LHCN-M2 (cell line): ENCODE data around the gene HDAC4. TPM values are rescaled to one million over a fixed set of nuclear protein-coding genes. Genes with fewer than 3 reads are reported as not detected.

Experiments
- DNase-seq: peaks from one replicate; pipeline ENCODE4 v3.0.0-alpha.2; 2012; ENCODE audit warnings: low read depth
- total RNA-seq: library from RNA; depleted of rRNA; stranded (reverse); fragments of >200 nt; gene quantifications from 2 replicates; pipeline ENCODE4 v1.2.3, GENCODE V29; 2014

HDAC4 gene
- total RNA-seq, 1 experiment from 2014 or later = 26.8 TPM

DNA sequence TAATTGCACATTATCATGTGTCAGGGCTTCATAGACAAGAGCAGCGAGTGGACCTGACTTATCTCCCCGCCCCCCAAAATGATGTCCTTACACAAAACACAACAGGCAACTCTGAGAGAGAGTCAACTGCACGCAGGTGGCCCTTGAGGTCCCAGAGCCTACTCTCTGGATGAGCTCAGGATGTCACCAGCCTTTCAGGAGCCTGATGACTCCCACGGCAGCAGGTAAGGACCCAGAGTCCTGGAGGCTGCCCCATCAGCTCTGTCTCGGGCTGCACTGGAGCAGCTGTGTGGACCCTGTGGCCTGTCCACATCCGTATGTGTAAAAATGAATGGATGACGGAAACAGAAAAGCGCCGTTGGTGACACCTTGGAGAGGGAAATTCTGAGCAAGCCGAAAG lies 130.9 kb downstream of the HDAC4 start:
- no peak for DNase-seq

DNA sequence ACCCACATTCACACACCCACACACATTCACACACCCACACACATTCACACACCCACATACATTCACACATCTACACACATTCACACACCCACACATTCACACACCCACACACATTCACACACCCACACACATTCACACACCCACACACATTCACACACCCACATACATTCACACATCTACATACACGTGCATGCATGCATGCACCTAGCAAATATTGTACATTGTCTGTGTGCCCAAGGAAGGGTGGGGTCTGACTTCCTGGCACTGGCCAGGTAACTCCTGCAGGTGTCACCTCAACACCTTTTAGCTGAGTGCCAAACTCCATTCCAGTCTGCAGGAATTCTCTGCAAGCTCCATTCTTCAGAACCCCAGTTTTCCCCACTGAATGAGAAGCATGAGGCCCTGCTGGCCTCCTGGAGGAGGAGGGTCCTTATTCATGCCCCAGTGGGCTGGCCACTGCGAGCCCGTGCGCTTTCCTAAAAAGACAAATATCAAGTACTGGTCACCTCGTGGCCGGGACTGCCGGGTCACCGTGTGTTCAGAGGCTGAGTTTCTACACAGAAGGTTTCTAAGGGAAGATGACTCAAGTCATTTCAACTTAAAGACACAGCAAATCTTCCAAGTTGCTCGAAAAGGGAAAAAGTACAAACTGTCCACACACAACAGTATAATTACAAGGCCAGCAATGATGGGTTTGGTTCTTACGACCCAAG lies 131.5 kb downstream of the HDAC4 start:
- no peak for DNase-seq

DNA sequence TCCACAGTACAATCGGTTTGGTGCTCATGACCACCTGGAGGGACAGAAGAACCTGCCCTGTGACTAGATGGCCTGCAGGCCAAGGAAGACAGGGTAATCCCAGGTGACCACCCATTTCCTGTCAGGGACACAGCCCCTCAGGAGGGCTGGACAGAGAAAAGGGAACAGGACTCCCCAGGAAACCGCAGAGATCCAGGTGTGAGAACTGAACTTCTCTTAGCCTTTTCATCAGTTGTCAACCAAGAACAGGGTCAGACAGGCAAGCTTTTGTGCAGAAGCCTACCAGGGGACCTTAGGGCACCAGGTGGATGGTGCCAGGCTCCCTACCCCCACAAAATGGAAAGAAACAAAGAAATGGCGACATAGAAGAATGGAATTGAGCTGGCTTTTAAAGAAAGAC lies 132.3 kb downstream of the HDAC4 start:
- no peak for DNase-seq

DNA sequence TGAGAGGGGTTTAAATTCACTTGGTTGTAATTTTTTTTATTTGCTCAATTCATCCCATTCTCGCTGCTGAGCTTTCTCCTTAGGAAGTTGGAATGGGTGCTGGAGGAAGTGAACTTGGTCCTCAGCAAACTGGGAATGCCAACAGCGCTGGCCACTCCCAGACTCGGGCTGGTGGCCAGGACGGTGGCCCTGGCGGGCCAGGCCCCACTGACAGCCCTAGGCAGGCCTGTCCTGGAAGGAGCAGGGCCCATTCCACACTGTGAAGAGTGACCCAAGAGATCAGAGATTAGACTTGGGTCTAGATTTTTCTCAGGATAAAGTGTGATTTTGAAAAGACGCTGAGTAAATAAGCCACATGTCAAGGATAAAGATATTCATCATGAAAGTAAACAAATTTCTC lies 132.7 kb downstream of the HDAC4 start:
- no peak for DNase-seq

DNA sequence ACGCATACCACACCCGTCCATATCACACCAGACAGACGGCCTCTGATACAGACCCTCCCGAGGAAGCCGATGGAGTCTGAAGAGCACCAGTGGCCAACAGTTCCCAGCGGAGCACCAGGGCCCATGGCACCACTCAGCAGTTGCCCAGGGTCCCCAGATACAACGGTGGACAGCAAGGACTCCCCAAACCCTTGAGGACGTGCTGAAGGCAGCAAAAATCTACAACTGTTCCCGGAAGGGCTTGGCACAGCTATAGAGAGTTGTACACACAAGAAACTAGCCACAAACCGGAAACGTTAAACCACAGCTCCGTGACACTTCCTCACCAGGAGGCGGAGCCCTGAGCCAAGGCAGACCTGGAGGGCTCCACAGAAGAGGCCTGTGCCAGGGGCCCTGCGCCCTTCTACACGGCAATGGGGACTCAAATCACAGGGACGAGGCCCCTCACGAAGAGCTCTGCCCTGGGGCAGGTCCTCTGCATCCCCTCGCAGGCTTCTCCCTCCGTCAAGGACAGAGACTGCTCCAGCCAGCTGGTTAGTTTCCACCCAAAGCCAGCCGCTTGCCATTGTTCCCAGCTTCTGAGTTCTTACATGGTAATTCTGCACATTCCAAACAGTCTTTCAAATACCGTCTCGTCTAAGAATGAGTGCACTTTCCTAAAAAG lies 133.4 kb downstream of the HDAC4 start:
- DNase-seq = peak; percentile 87

DNA sequence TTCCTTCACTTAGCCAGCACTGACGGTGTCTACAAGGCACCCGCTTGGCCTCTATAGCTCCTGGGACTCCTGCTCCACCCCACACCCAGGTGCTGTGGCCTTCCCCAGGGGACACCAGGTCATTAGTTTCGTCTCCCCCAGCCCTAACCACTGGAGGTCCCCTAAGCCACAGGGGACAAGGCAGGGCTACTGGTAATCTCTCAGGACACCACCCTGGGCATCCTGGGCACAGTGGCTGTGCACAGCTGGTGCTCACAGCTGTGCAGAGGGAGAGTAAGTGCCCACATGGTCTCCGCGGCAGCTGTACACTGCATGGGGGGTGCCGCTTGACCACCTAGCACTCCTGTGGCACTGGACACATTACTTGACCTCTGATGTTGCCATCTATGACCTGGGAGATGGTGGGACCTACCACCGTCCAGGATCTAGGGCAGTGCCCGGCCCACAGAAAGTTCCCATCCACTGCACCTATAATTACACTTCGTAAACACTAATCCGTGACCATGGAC lies 134.0 kb downstream of the HDAC4 start:
- DNase-seq = peak; percentile 14

DNA sequence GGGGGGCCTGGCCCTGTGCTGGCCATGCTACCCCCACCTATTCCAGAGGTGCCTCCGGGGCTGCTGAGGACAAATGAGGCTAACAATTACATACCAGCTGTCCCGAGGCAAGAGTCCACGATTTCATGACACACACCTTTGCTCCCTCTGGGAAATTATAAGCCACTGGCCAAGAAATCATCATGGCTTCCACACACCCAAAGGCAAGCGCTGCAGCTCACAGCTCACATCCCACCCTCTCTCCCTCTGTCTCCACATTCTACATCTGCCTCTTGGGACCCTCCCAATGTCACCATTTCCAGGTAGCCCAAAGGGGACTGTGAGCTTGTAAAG lies 134.4 kb downstream of the HDAC4 start:
- DNase-seq = no peak

DNA sequence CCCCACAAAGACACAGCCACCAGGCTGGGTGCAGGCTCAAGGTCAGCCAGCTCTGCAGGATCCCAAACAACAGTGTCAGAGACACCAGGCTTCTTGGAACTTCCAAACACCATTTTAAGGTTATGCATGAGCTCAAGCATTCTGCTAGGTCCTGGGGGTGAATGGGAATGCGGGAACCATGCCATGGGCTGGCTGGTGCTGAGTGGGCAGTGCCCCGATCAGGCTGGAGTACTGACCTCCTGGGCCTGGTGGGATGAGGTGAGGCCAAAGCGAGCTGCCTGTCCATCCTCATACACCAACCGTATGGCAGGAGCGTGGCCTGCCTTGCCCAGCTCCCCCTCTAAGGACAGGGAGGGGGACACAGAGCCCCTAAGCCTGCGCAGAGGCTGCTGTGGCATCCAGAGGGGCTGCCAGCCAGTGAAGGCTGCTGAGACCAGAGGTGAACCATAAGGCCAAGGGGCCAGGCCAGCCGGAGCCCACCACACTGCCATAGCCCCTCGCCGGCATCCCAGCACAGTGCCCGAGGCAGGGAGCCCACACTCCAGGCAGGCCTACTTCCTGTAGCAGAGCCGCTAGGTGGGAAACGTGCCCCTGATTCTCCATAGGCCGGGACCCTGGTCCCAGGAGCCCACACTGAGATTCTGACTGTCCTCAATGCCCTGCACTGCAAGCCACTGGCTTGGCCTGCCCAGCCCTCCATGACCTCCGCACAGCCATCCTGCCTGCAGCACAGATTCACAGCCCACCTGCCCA lies 135.0 kb downstream of the HDAC4 start:
- no peak for DNase-seq

DNA sequence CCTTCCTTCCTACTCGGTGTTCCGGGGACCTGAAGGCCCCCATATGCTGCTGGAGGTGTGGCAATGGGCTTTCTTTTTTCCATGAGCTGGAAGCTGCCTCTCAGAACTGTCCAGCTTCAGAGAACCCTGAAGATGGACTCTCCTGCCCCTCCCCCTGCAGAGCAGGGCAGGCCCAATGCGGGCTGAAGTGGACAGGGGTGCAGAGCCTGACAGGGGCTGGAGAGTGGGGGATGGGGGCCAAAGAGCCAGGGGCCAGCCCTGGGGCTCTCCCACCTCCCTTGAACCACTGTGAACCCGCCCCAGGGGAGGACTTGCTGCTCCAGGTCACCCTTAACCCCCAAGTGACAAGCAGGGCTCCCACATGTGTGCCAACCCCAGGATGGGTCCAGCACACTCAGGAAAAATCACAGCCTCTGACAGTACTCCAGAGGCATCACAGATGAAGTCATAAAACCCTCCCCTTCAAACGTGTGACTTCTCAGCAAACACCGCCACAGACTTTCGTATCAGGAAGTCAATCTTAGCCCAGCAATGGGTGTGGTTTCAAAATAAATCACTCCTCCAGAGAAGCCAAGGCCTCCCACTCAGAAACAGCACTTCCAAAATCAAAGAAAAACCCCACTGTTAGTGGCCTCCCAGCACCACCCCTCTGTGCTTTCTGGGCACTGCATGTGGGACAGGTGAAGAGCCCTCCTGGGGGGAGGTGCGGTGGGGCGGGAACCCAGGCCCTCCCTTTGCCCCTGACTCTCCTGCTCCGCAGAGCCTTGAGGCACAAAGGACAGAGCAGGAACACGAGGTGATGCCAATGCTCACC lies 135.8 kb downstream of the HDAC4 start:
- peak; percentile 33 for DNase-seq

DNA sequence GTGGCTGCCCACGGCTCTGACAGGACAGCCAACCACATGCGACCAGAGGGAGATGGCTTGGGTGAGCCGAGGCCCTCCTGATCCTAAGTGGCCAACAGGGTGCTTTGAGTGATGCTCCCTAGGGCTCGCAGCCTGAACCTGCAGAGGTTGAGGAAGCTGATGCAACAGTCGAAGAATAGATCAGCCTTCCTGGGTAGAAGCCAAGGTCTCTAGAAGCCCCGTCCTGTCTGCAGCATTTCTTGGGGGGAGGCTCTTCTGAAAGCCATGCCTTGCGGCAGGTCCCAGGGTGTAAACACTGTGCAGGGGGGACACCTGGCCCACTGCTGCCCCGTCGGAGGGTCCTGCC lies 136.4 kb downstream of the HDAC4 start:
- DNase-seq = no peak

DNA sequence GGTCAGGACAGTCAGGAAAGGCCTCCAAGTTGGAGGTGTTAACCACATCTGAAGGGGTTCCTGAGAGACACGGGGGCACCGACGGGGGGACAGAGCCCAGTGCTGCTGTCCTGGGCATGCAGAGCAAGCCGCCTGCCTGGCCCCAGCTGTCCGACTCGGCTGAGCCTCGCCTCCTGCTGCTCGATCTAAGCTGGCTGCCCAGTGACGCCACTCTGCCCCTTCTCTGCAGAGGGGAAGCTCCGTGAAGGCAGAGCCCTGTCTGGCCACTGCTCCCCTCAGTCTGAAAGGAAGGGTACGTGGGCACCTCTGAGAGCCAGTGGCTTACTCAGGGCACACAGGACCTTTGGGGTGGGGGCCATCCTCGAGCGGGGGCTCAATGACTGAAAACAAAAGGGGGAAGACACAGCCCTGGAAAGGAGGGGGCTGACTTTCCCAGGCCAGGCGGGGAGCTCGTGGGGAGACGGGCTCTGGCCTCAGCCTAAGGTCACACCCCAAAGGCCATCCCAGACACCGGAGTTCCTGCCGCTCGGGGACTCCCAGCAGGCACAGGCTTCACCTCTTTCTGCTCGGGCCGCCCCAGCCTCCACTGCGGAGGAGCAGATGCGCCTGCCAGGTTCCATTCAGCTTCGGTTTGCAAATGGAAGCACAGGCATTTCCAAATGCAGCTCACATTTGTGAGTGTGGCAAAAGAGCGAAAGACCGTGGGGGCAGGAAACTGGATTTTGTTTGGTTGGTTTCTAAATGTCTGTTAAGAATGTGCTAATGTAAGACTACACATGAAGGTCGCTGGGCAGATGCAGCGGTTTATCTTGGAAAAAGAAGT lies 136.9 kb downstream of the HDAC4 start:
- DNase-seq = no peak

DNA sequence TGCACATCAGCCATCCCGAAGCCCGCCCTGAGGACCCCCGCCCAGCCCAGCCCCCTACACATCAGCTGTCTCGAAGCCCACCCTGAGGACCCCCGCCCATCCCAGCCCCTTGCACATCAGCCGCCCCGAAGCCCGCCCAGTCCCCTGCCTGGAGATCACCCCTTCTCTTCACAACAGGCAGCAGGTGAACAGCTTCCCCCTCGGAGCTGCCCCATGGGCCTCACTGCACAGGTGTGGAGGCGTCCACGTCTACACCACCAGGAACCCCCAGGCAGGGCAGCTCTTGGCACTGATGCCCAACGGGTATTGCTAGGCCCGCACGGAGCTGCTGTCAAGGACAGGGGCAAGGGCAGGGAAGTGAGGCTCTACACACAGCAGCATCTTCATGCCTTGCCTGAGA lies 137.6 kb downstream of the HDAC4 start:
- no peak for DNase-seq

DNA sequence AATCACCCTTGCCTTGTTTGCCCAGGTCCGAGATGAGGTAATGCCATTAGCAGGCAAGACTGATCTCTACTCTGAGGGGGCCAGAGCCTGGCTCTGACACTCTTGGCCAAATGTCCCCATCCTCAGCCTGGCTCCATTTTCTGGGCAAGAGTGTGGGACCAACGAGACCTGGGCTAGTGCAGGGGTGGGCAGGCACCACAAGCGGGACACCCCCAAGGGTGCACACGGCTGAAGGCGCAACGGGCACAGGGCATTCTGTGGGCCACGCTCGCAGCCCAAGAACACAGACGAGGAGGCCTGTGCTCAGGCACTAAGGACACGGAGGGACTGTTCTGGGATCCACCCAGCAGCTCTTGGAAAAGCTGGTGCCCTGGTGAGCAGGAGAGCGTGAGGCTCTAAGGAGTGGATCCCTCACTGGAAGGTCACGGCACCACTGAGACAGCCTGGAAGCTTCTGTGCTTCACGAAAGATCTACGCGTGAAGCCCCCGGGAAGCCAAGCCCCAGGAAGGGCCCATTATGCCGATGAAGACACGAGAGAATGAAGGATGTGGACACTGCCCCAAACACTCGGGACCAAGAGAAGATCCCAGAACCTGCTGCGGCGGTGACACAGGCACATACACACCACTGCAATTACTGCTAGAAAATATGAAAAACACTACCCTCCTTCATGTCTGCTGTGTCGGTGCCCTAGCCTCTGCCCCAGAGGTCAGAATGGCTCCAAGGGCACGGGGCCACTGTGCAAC lies 138.2 kb downstream of the HDAC4 start:
- no peak for DNase-seq

DNA sequence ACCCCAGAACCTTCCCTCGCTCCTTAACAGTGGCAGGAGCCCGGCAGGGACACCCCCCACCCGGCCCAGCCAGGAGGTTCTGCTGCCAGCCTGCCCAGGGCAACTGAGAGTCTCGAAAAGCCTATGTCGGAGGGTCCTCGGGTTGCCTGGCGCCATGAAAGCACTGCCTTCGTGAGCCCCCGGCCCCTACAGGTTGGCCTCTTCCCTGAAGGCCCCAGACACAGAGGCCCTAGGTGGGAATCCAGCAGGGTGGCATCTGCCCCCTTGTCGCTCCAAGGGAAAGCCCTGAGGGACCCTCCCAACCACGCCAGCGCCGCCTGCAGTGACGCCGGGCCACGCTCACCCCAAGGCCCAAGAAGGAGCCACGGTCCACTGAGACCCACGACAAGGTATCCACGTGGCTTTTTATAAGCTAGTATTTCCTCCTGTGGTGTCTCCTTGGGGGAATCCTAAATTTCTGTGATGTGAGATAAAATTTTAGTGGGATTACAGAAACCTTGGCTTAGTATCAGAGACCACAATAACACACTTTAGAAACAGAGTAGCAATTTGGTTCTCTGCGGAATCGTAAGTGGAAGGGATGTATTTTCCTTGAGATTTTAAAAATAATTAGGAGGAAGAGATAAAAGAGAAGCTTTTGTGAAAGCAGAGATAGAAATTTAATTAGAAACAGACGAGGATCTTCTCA lies 138.9 kb downstream of the HDAC4 start:
- no peak for DNase-seq

DNA sequence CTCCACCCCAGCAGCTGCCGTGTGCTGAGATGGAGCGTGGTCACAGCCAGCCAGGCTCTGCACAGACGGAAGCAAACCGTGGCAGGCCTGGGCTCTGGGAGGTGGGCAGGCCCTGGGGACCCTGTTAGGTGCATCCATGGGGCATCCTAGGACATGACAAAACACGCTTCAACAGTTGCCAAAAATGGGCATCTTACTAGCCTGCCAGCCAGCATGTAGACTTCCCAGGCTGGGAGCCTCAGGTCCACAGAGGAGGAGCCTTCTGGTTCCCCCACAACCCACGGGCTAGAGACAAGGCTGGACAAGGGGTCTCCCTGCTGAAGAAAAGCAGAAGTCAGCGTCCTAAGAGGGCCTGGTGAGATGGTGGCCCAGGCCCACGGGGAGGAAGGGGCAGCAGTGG lies 139.5 kb downstream of the HDAC4 start:
- DNase-seq = no peak

DNA sequence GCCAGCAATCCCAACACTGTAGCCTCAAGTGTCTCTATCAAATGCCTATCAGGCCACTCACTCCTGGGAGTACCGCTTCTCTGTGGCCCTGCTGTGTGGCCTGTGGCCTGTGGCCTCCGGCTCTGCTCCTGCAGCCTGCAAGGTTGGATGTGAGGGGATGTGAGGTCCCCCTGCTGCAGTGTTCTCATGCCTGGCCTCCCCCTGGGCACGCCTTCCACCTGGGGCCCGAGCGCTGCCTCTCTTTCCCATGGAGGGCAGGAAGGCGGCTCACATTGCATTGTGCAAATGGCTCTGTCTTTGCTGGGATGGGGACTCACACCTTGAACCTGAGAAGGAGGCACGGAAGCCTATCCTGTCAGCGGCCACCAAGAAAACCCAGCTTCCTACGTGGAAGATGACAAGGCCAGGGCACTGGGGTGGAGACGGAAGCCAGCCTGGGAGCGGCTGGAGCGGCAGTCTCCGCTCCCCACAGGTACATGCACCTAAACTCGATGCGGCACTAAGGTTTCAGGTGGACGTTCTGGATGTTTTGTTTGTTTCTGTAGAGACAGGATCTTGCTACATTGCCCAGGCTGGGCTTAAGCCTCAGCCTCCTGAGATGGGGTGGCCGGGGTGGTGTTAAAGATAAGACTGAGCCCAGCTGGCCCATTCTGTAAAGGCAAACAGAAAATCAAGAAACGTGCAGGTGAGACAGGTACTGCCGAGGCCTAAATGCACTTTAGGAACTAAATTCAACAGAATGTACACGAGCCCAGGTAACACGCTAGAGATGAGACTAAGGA lies 140.1 kb downstream of the HDAC4 start:
- DNase-seq = no peak

DNA sequence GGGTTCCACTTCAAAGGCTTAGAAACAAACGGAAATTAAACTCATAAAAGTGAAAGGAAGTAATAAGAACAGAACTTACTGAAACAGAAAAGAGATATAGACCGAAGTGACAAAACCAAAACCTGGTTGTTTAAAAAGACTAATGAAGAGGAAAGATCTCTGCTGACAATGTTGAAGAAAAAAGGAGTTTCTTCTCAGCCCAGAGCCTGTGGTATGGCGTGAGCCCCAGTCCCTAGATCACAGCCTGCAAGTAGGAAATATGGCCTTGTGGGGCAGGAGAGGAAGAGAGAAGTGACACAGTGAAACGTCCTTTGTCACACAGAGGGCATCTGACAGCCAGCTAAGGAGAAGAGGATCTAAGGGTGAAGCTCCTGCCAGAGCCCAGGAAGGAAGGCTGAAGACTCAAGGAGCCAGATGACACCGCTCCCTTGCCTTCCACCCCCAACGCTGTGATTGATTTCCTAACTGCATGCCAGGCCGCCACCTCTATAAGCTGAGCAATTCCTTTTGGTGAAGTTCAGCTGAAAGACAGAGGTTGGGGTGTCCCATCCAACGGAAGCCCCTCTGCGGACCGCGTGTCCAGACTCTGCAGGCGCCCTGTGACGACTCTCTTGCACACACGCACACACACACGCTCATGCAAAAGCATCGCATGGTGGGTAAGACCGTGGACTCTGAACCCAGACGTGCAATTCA lies 141.1 kb downstream of the HDAC4 start:
- DNase-seq = no peak

DNA sequence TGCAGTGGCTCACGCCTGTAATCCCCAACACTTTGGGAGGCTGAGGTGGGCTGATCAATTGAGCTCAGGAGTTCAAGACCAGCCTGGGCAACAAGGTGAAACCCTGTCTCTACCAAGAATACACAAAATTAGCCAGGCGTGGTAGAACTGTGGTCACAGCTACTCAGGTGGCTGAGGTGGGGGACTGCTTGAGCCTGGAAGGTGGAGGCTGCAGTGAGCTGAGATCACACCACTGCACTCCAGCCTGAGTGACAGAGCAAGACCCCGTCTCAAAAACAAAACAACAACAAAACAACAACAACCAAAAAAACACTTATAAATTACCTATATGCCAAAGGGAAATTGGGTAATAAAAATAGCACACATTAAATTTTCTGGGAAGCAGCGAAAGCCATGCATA lies 141.6 kb downstream of the HDAC4 start:
- DNase-seq = no peak
